HCT116 (cell line): ENCODE data around the gene NSF. TPM values are rescaled to one million over a fixed set of nuclear protein-coding genes. Genes with fewer than 3 reads are reported as not detected.

Source experiments
- ATAC-seq: fragments of 200-7000 bp; cut with Tn5 transposase; 2 replicates; pipeline ENCODE4 v1.9.1; 2020; ENCODE audit warnings: mild to moderate bottlenecking, moderate library complexity
- BruUV-seq: library from RNA; stranded (reverse); fragments of 400-500 nt; replicated peaks from 2 replicates; lab custom pipeline; 2021; lab: Mats Ljungman, UMichigan
- CTCF ChIA-PET: fragments of 300-600 bp; sonication (Branson Sonifier 250); formaldehyde crosslinking; loops from one replicate; lab custom pipeline; 2021; ENCODE audit warnings: antibody characterized with exemption; lab: Charles Lee
- POLR2A ChIA-PET: fragments of 300-600, 350-600 bp; sonication (Branson Sonifier 250); formaldehyde crosslinking; loops from one replicate; lab custom pipeline; 2021; ENCODE audit warnings: antibody characterized with exemption; lab: Charles Lee
- RAD21 ChIA-PET, 2 experiments: fragments of 300-600 bp; sonication (Branson Sonifier 250); formaldehyde crosslinking; loops; one replicate each; lab custom pipeline; 2023; ENCODE audit warnings: low total read pairs in 2 of 2; ENCODE audit not compliant: uncharacterized antibody in 2 of 2, unreplicated experiment in 2 of 2, low non-redundant PET in 1 of 2; lab: Charles Lee
- DNase-seq: peaks from one replicate; pipeline ENCODE4 v3.0.0-alpha.2; 2010; ENCODE audit warnings: low read depth, low spot score
- H2AFZ ChIP-seq: fragments of 200-600 bp; shearing (Covaris generic), sonication (generic); 2 replicates; pipeline ENCODE4 v1.6.1; 2017; ENCODE audit warnings: low read depth, mixed run types, mixed read lengths, antibody characterized with exemption, low read length; ENCODE audit not compliant: poor library complexity, severe bottlenecking
- H3K27ac ChIP-seq: 2 replicates; pipeline ENCODE4 v1.5.1; 2012; ENCODE audit warnings: low read depth, low read length
- H3K27me3 ChIP-seq: fragments of 200-600 bp; sonication (generic); 2 replicates; pipeline ENCODE4 v1.6.1; 2016; ENCODE audit warnings: mixed run types, low read length, mixed read lengths; ENCODE audit not compliant: insufficient read depth
- H3K36me3 ChIP-seq, 2 experiments: fragments of 200-500 bp in 1 of 2; fragments of 200-600 bp in 1 of 2; sonication (Bioruptor generic) in 1 of 2; sonication (generic) in 1 of 2; 2 replicates each; pipeline versions ENCODE4 v1.5.1 to v1.6.1; 2014 to 2016; ENCODE audit warnings: low read length in 2 of 2, inconsistent platforms in 1 of 2, mixed read lengths in 1 of 2, mixed run types in 1 of 2; ENCODE audit not compliant: insufficient read depth in 2 of 2, control insufficient read depth in 1 of 2
- H3K4me1 ChIP-seq, 2 experiments: fragments of 200-600 bp in 1 of 2; sonication (generic) in 1 of 2; 2 replicates each; pipeline versions ENCODE4 v1.5.1 to v1.6.1; 2012 to 2017; ENCODE audit warnings: low read length in 2 of 2, inconsistent platforms in 1 of 2, mild to moderate bottlenecking in 1 of 2, mixed read lengths in 1 of 2, mixed run types in 1 of 2, moderate library complexity in 1 of 2; ENCODE audit not compliant: insufficient read depth in 2 of 2, control insufficient read depth in 1 of 2
- H3K4me2 ChIP-seq: fragments of 200-600 bp; sonication (generic); 2 replicates; pipeline ENCODE4 v1.6.1; 2017; ENCODE audit warnings: mixed run types, low read length, mixed read lengths
- H3K4me3 ChIP-seq, 2 experiments: fragments of 200-600 bp in 1 of 2; sonication (generic) in 1 of 2; replicated peaks in 1 of 2; 2 replicates each; pipeline ENCODE4 v1.5.1; 2011 to 2016; ENCODE audit warnings: low read length in 2 of 2, control low read depth in 1 of 2, low read depth in 1 of 2, mild to moderate bottlenecking in 1 of 2, mixed read lengths in 1 of 2, mixed run types in 1 of 2
- H3K79me2 ChIP-seq: fragments of 200-600 bp; sonication (generic); 2 replicates; pipeline ENCODE4 v1.6.1; 2017; ENCODE audit warnings: mild to moderate bottlenecking, mixed run types, low read length, moderate library complexity, mixed read lengths; ENCODE audit not compliant: insufficient read depth
- H3K9ac ChIP-seq: fragments of 200-600 bp; sonication (generic); 2 replicates; pipeline ENCODE4 v1.6.1; 2016; ENCODE audit warnings: low read length, mixed read lengths
- H3K9me2 ChIP-seq: fragments of 200-600 bp; sonication (generic), shearing (Covaris generic); 2 replicates; pipeline ENCODE4 v1.6.1; 2017; ENCODE audit warnings: mixed run types, mild to moderate bottlenecking, moderate library complexity; ENCODE audit not compliant: insufficient read depth
- H3K9me3 ChIP-seq, 2 experiments: fragments of 200-500 bp in 1 of 2; fragments of 200-600 bp in 1 of 2; sonication (Bioruptor generic) in 1 of 2; sonication (generic) in 1 of 2; 2 replicates each; pipeline ENCODE4 v1.6.1; 2014 to 2017; ENCODE audit warnings: low read length in 2 of 2, mixed read lengths in 2 of 2, inconsistent platforms in 1 of 2, low read depth in 1 of 2, mild to moderate bottlenecking in 1 of 2, mixed run types in 1 of 2, moderate library complexity in 1 of 2; ENCODE audit not compliant: control insufficient read depth in 1 of 2, insufficient read depth in 1 of 2
- H4K20me1 ChIP-seq: fragments of 200-600 bp; sonication (generic), shearing (Covaris generic); 2 replicates; pipeline ENCODE4 v1.6.1; 2017; ENCODE audit warnings: mixed run types, mild to moderate bottlenecking, moderate library complexity; ENCODE audit not compliant: insufficient read depth
- ATF3 ChIP-seq: IDR thresholded peaks from 2 replicates; pipeline ENCODE4 v1.6.1; 2012
- CBX3 ChIP-seq: IDR thresholded peaks from 2 replicates; pipeline ENCODE4 v1.6.1; 2012; ENCODE audit warnings: low read depth
- CEBPB ChIP-seq: IDR thresholded peaks from 2 replicates; pipeline ENCODE4 v1.6.1; 2012; ENCODE audit warnings: low read depth
- CTCF ChIP-seq, 3 experiments: fragments of 200-600 bp in 1 of 3; sonication (generic) in 1 of 3; IDR thresholded peaks in 2 of 3; conservative IDR thresholded peaks in 1 of 3; 2 replicates each; pipeline ENCODE4 v1.5.1; 2012 to 2017; ENCODE audit warnings: low read depth in 2 of 3, low read length in 2 of 3, antibody characterized with exemption in 1 of 3, borderline replicate concordance in 1 of 3, control low read depth in 1 of 3, mild to moderate bottlenecking in 1 of 3, mixed read lengths in 1 of 3, mixed run types in 1 of 3, moderate library complexity in 1 of 3; ENCODE audit not compliant: insufficient read depth in 1 of 3
- EGR1 ChIP-seq: IDR thresholded peaks from 2 replicates; pipeline ENCODE4 v1.6.1; 2012; ENCODE audit warnings: low read depth
- EZH2 ChIP-seq: fragments of 200-600 bp; sonication (generic); IDR thresholded peaks from 2 replicates; pipeline ENCODE4 v1.6.1; 2017; ENCODE audit warnings: antibody characterized with exemption, mixed run types
- EZH2phosphoT487 ChIP-seq: fragments of 200-600 bp; IDR thresholded peaks from 2 replicates; pipeline ENCODE4 v1.6.1; 2018; ENCODE audit warnings: antibody characterized with exemption, borderline replicate concordance
- MAX ChIP-seq: IDR thresholded peaks from 2 replicates; pipeline ENCODE4 v1.6.1; 2012
- POLR2A ChIP-seq: IDR thresholded peaks from 2 replicates; pipeline ENCODE4 v1.7.0; 2011; ENCODE audit warnings: borderline replicate concordance; ENCODE audit not compliant: insufficient read depth, insufficient read length; ENCODE audit errors: extremely low read depth
- POLR2AphosphoS5 ChIP-seq: IDR thresholded peaks from 2 replicates; pipeline ENCODE4 v1.6.1; 2011; ENCODE audit warnings: mild to moderate bottlenecking, low read depth, low read length, moderate library complexity
- REST ChIP-seq: IDR thresholded peaks from 2 replicates; pipeline ENCODE4 v1.6.1; 2012; ENCODE audit warnings: low read depth
- SIN3A ChIP-seq: IDR thresholded peaks from 2 replicates; pipeline ENCODE4 v1.6.1; 2012; ENCODE audit warnings: low read depth
- SP1 ChIP-seq: IDR thresholded peaks from 2 replicates; pipeline ENCODE4 v1.6.1; 2012; ENCODE audit warnings: low read depth
- SRF ChIP-seq: IDR thresholded peaks from 2 replicates; pipeline ENCODE4 v1.6.1; 2012; ENCODE audit warnings: low read depth
- TCF7L2 ChIP-seq: IDR thresholded peaks from 2 replicates; pipeline ENCODE4 v1.7.0; 2011; ENCODE audit warnings: borderline replicate concordance, inconsistent platforms; ENCODE audit not compliant: insufficient read depth, insufficient read length; ENCODE audit errors: extremely low read depth
- YY1 ChIP-seq: IDR thresholded peaks from 2 replicates; pipeline ENCODE4 v1.6.1; 2011; ENCODE audit warnings: low read length, low read depth, moderate library complexity, mild to moderate bottlenecking; ENCODE audit not compliant: insufficient replicate concordance; ENCODE audit errors: extremely low read depth
- ZBTB33 ChIP-seq: IDR thresholded peaks from 2 replicates; pipeline ENCODE4 v1.6.1; 2011; ENCODE audit warnings: mild to moderate bottlenecking, low read length, moderate library complexity; ENCODE audit not compliant: insufficient replicate concordance; ENCODE audit errors: extremely low read depth
- ZFX ChIP-seq: fragments of 450-650 bp; IDR thresholded peaks from 2 replicates; pipeline ENCODE4 v1.6.1; 2017
- ZNF274 ChIP-seq: fragments of 200-500 bp; sonication (Bioruptor generic); IDR thresholded peaks from 2 replicates; pipeline ENCODE4 v1.6.1; 2014; ENCODE audit warnings: mild to moderate bottlenecking, low read depth, low read length, inconsistent platforms
- intact Hi-C: fragments of 100-400 bp; cut with micrococcal nuclease; formaldehyde crosslinking; loops from 2 replicates; pipeline ENCODE4 v1.10.0; 2022
- total RNA-seq: library from RNA; stranded (reverse); gene quantifications from one replicate; pipeline ENCODE4 v1.2.1, GENCODE V29; 2021; ENCODE audit not compliant: unreplicated experiment

NSF gene
- total RNA-seq, 1 experiment from 2014 or later, result 61.1 TPM

GRCh38 chr17:46732754-46733398, 142.4 kb downstream of the NSF start:
- Histone ChIP-seq H3K4me1 (peaks cover 0 to 3% of the 10 kb centered on the region in 2 experiments; a peak in 3 of 4 replicates), H3K9me2 (no peaks in the 10 kb centered on the region), H3K4me3 (no peak overlapping the region), H3K27ac (no peak overlapping the region), H3K27me3 (no peaks in the 10 kb centered on the region), H3K79me2 (no peaks in the 10 kb centered on the region), H4K20me1 (no peaks in the 10 kb centered on the region), H3K9me3 (no peaks in the 10 kb centered on the region), H3K36me3 (no peaks in the 10 kb centered on the region), H3K9ac (no peak overlapping the region), H2AFZ (no peak overlapping the region), H3K4me2 (no peak overlapping the region)
- ChIA-PET POLR2A (interaction anchor here (0.6 kb wide), 1 partner anchor 796 kb away, joined by 3 read pairs; no protein-coding TSS in a partner anchor), RAD21 (no interaction called here), CTCF (interaction anchor here (0.7 kb wide), 1 partner anchor 688 kb away, joined by 3 read pairs; no protein-coding TSS in a partner anchor)
- ATAC-seq (no peak), DNase-seq (no peak)
- intact Hi-C loops, result loop anchor here (5.0 kb wide), 1 partner anchor 104 kb away; no protein-coding TSS in a partner anchor
- no TSS peak for BruUV-seq
- TF ChIP-seq ATF3, result no peak
- TF ChIP-seq CTCF (IDR thresholded peaks at IDR 0.05 in 2 of 3, conservative IDR thresholded peaks at IDR 0.05 in 1 of 3; ENCODE audit: borderline replicate concordance in 1 of 3, insufficient read depth in 1 of 3, low read depth in 2 of 3, low read length in 2 of 3), result no peak
- no peak for TF ChIP-seq MAX
- no peak for TF ChIP-seq EGR1
- no peak for TF ChIP-seq REST
- TF ChIP-seq POLR2A, result no peak
- TF ChIP-seq SRF, result no peak
- no peak for TF ChIP-seq ZBTB33
- TF ChIP-seq SIN3A, result no peak
- no peak for TF ChIP-seq CBX3
- no peak for TF ChIP-seq TCF7L2
- TF ChIP-seq ZFX, result no peak
- no peak for TF ChIP-seq EZH2
- no peak for TF ChIP-seq EZH2phosphoT487
- TF ChIP-seq POLR2AphosphoS5, result no peak
- TF ChIP-seq CEBPB, result no peak
- no peak for TF ChIP-seq SP1
- no peak for TF ChIP-seq ZNF274
- TF ChIP-seq YY1, result no peak
